ENCODE data around the gene ARHGEF17.
"Not testable (repeated sequence)": the region's sequence is repeated elsewhere in the genome, so short reads cannot be mapped to it uniquely, and the experiment has no call there.

Gene ARHGEF17

GRCh38 chr11:73267122-73267846 is 40.8 kb upstream of the ARHGEF17 start:
- peaks cover 10 to 15% of the 10 kb centered on the region in 2 donors for H3K27me3 ChIP-seq (ENCODE audit: control insufficient read depth in 1 of 2, insufficient read depth in 2 of 2, low read length in 2 of 2)
- H3K9ac ChIP-seq (ENCODE audit: low read depth in 1 of 2, low read length in 2 of 2): no peak overlapping the region
- H3K9me3 ChIP-seq (ENCODE audit: control insufficient read depth in 1 of 2, low read length in 2 of 2): no peaks in the 10 kb centered on the region
- peaks cover 25 to 37% of the 10 kb centered on the region in 2 donors for H3K4me1 ChIP-seq (ENCODE audit: control insufficient read depth in 1 of 2, insufficient read depth in 2 of 2, low read length in 2 of 2)
- no peak overlapping the region for H3K4me3 ChIP-seq (ENCODE audit: low read depth in 1 of 2, low read length in 2 of 2)
- no peak overlapping the region for H3K27ac ChIP-seq (ENCODE audit: low read depth, low read length)
- no peaks in the 10 kb centered on the region for H3K36me3 ChIP-seq (ENCODE audit: control insufficient read depth in 1 of 2, insufficient read depth in 2 of 2, low read length in 2 of 2)

DNA sequence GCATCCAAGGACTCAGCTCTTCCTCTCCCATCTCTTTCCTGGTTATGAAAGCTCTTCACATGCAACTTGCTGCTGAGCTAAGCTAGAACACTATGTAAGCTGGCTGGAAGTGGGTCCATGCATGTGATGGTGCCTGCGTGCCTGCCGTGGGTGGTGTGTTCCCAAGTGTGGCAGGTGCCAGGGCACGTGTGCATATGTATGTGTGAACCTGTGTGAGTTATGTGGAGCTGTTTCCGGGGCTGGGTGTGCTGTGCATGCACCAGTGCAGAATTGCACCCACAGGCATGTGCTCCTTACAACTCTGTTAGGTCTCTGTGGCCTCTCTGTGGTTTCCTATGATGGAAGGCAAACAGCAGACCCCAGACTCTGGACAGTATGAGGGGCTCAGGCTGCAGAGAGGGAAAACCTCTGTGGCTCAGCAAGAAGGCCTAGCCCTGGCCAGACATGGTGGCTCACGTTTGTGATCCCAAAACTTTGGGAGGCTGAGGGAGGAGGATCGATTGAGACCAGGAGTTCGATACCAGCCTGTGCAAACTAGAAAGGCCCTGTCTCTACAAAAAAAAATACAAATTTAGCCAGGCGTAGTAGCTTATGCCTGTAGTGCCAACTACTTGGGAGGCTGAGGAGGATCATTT is 40.1 kb upstream of the ARHGEF17 start:
- Histone ChIP-seq H3K27me3 (ENCODE audit: control insufficient read depth in 1 of 2, insufficient read depth in 2 of 2, low read length in 2 of 2) (peaks cover 10 to 13% of the 10 kb centered on the region in 2 donors), H3K36me3 (ENCODE audit: control insufficient read depth in 1 of 2, insufficient read depth in 2 of 2, low read length in 2 of 2) (no peaks in the 10 kb centered on the region), H3K27ac (ENCODE audit: low read depth, low read length) (no peak overlapping the region), H3K9ac (ENCODE audit: low read depth in 1 of 2, low read length in 2 of 2) (no peak overlapping the region), H3K4me1 (ENCODE audit: control insufficient read depth in 1 of 2, insufficient read depth in 2 of 2, low read length in 2 of 2) (peaks cover 25 to 42% of the 10 kb centered on the region in 2 donors), H3K9me3 (ENCODE audit: control insufficient read depth in 1 of 2, low read length in 2 of 2) (no peaks in the 10 kb centered on the region), H3K4me3 (ENCODE audit: low read depth in 1 of 2, low read length in 2 of 2) (no peak overlapping the region)

DNA sequence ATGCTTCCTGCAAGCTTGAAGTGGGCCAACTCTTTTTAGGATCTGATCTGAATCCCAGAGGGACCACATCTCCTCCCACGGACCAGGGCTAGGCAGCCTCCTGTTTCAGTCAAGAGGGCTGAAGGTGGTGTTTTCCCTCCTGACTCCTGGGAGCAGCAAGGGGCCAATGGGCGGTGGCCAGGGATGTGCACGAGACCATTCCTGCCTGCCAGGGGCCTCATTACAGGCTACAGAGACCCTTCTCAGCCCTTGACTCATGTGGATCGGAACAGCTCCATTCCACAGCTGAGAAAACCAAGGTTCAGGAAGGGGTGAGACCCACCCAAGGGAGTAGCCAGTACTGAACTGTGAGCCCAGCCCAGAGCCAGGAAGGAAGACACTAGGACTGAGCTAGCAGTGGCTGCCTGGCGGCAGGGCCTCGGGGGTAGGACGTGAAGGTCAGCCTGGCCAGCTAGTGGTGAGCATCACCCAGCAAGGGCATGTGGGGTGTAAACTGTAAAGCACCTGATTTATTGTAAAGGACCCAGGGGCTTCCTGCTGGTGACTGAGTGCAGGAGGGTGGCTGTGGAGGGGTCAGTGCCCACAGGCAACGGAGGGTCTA is 39.3 kb upstream of the ARHGEF17 start:
- Histone ChIP-seq H3K4me3 (ENCODE audit: low read depth in 1 of 2, low read length in 2 of 2) (no peak overlapping the region), H3K9ac (ENCODE audit: low read depth in 1 of 2, low read length in 2 of 2) (no peak overlapping the region), H3K9me3 (ENCODE audit: control insufficient read depth in 1 of 2, low read length in 2 of 2) (no peaks in the 10 kb centered on the region), H3K27ac (ENCODE audit: low read depth, low read length) (no peak overlapping the region), H3K4me1 (ENCODE audit: control insufficient read depth in 1 of 2, insufficient read depth in 2 of 2, low read length in 2 of 2) (peaks cover 25 to 48% of the 10 kb centered on the region in 2 donors), H3K27me3 (ENCODE audit: control insufficient read depth in 1 of 2, insufficient read depth in 2 of 2, low read length in 2 of 2) (peaks cover 5 to 10% of the 10 kb centered on the region in 2 donors), H3K36me3 (ENCODE audit: control insufficient read depth in 1 of 2, insufficient read depth in 2 of 2, low read length in 2 of 2) (no peaks in the 10 kb centered on the region)

GRCh38 chr11:73269459-73270015 is 38.5 kb upstream of the ARHGEF17 start:
- Histone ChIP-seq H3K4me1 (ENCODE audit: control insufficient read depth in 1 of 2, insufficient read depth in 2 of 2, low read length in 2 of 2) (peaks cover 25 to 48% of the 10 kb centered on the region in 2 donors), H3K4me3 (ENCODE audit: low read depth in 1 of 2, low read length in 2 of 2) (no peak overlapping the region), H3K27me3 (ENCODE audit: control insufficient read depth in 1 of 2, insufficient read depth in 2 of 2, low read length in 2 of 2) (peaks cover 5 to 10% of the 10 kb centered on the region in 2 donors), H3K36me3 (ENCODE audit: control insufficient read depth in 1 of 2, insufficient read depth in 2 of 2, low read length in 2 of 2) (no peaks in the 10 kb centered on the region), H3K27ac (ENCODE audit: low read depth, low read length) (no peak overlapping the region), H3K9me3 (ENCODE audit: control insufficient read depth in 1 of 2, low read length in 2 of 2) (no peaks in the 10 kb centered on the region), H3K9ac (ENCODE audit: low read depth in 1 of 2, low read length in 2 of 2) (no peak overlapping the region)

DNA sequence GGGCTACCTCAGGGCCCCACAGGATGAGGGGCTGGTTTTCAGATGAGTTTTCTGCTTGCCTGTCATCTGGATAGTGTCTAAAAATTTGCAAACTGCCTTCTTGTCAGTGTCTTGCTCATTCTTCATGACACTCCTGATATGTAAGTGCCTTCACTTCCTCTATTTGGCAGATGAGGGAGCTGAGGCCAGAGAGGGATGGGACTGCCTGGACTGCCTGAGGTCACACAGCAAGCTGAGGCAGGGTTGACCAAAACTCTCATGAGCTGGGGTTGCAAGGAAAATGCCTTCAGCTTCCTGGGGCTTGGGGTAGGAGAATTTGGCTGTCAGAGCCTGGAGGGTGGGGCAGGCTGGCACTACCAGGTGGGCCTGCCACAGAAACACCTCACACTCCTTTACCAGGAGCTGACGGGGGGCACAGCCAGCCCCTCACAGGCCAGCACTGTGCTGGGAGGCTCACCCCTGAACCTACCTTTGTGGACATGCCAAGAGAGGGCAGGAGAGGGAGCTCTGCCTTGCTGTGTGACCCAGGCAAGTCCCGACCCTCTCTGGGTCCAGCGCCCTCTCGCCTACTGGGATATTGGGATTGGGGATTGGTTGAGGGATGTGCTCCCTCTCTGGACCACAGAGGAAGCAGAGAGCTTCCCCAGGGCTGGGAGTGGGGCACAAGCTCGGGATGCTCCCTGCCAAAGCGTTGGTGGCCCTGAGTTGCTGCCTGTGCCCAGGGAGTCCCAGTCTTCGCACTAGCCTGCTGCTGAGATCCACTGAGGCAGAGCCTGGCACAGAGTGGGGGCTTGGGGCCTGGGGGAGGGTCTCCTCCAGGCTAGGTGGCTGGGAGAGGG is 37.8 kb upstream of the ARHGEF17 start:
- Histone ChIP-seq H3K4me1 (ENCODE audit: control insufficient read depth in 1 of 2, insufficient read depth in 2 of 2, low read length in 2 of 2) (peaks cover 20 to 48% of the 10 kb centered on the region in 2 donors), H3K27me3 (ENCODE audit: control insufficient read depth in 1 of 2, insufficient read depth in 2 of 2, low read length in 2 of 2) (peaks cover 0 to 4% of the 10 kb centered on the region in 2 donors), H3K9me3 (ENCODE audit: control insufficient read depth in 1 of 2, low read length in 2 of 2) (no peaks in the 10 kb centered on the region), H3K27ac (ENCODE audit: low read depth, low read length) (no peak overlapping the region), H3K4me3 (ENCODE audit: low read depth in 1 of 2, low read length in 2 of 2) (no peak overlapping the region), H3K36me3 (ENCODE audit: control insufficient read depth in 1 of 2, insufficient read depth in 2 of 2, low read length in 2 of 2) (no peaks in the 10 kb centered on the region), H3K9ac (ENCODE audit: low read depth in 1 of 2, low read length in 2 of 2) (no peak overlapping the region)

- Histone ChIP-seq H3K4me1 (ENCODE audit: control insufficient read depth in 1 of 2, insufficient read depth in 2 of 2, low read length in 2 of 2) (peaks cover 20 to 48% of the 10 kb centered on the region in 2 donors), H3K36me3 (ENCODE audit: control insufficient read depth in 1 of 2, insufficient read depth in 2 of 2, low read length in 2 of 2) (no peaks in the 10 kb centered on the region), H3K27me3 (ENCODE audit: control insufficient read depth in 1 of 2, insufficient read depth in 2 of 2, low read length in 2 of 2) (peaks cover 0 to 2% of the 10 kb centered on the region in 2 donors), H3K27ac (ENCODE audit: low read depth, low read length) (no peak overlapping the region), H3K9me3 (ENCODE audit: control insufficient read depth in 1 of 2, low read length in 2 of 2) (no peaks in the 10 kb centered on the region), H3K4me3 (ENCODE audit: low read depth in 1 of 2, low read length in 2 of 2) (no peak overlapping the region), H3K9ac (ENCODE audit: low read depth in 1 of 2, low read length in 2 of 2) (no peak overlapping the region)
Observed at GRCh38 chr11:73270855-73271477, 37.1 kb upstream of the ARHGEF17 start.

DNA sequence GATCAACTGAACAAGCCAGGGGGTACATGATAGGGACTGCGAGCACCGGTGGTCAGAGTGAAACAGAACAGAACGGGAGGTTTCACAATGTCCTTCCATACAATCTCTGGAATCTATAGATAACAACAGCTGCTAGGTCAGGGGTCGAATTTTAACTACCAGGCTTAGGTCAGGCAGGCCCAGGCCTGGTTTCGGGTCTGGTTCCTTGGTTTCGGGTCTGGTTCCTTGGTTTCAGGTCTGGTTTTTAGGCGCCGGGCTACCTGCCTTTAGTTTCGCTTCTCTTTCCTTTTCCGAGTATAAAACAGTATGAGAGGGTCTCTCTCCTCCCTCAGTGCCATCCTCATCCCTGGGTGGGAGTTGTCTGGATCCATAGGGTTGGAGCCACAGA is 36.6 kb upstream of the ARHGEF17 start:
- H3K36me3 ChIP-seq (ENCODE audit: control insufficient read depth in 1 of 2, insufficient read depth in 2 of 2, low read length in 2 of 2); H3K27me3 ChIP-seq (ENCODE audit: control insufficient read depth in 1 of 2, insufficient read depth in 2 of 2, low read length in 2 of 2); H3K9me3 ChIP-seq (ENCODE audit: control insufficient read depth in 1 of 2, low read length in 2 of 2); H3K4me3 ChIP-seq (ENCODE audit: low read depth in 1 of 2, low read length in 2 of 2); H3K27ac ChIP-seq (ENCODE audit: low read depth, low read length); H3K9ac ChIP-seq (ENCODE audit: low read depth in 1 of 2, low read length in 2 of 2): not testable (repeated sequence)
- peaks cover 20 to 48% of the 10 kb centered on the region in 2 donors for H3K4me1 ChIP-seq (ENCODE audit: control insufficient read depth in 1 of 2, insufficient read depth in 2 of 2, low read length in 2 of 2)

- Histone ChIP-seq H3K9me3 (ENCODE audit: control insufficient read depth in 1 of 2, low read length in 2 of 2) (no peaks in the 10 kb centered on the region), H3K4me1 (ENCODE audit: control insufficient read depth in 1 of 2, insufficient read depth in 2 of 2, low read length in 2 of 2) (peaks cover 20 to 48% of the 10 kb centered on the region in 2 donors), H3K9ac (ENCODE audit: low read depth in 1 of 2, low read length in 2 of 2) (peak within 1 kb of the TSS in 1 of 2 donors; percentile 14), H3K4me3 (ENCODE audit: low read depth in 1 of 2, low read length in 2 of 2) (peak within 1 kb of the TSS; percentile 7 to 26), H3K36me3 (ENCODE audit: control insufficient read depth in 1 of 2, insufficient read depth in 2 of 2, low read length in 2 of 2) (no peaks in the 10 kb centered on the region), H3K27ac (ENCODE audit: low read depth, low read length) (no peak within 1 kb of the TSS), H3K27me3 (ENCODE audit: control insufficient read depth in 1 of 2, insufficient read depth in 2 of 2, low read length in 2 of 2) (no peaks in the 10 kb centered on the region)
Observed at GRCh38 chr11:73271936-73272679, 36.0 kb upstream of the ARHGEF17 start, which contains the start of gene P2RY6. TSS of gene P2RY6 (plus strand) at chr11:73272338. CDS start at chr11:73296519, 24,181 bp downstream.

- Histone ChIP-seq H3K27ac (ENCODE audit: low read depth, low read length) (no peak overlapping the region), H3K4me3 (ENCODE audit: low read depth in 1 of 2, low read length in 2 of 2) (peak overlapping the region; percentile 7 to 25), H3K4me1 (ENCODE audit: control insufficient read depth in 1 of 2, insufficient read depth in 2 of 2, low read length in 2 of 2) (peaks cover 20 to 48% of the 10 kb centered on the region in 2 donors)
Observed at GRCh38 chr11:73272680-73273038, 35.4 kb upstream of the ARHGEF17 start.

More at GRCh38 chr11:73272680-73273038, 35.4 kb upstream of the ARHGEF17 start:
- Histone ChIP-seq H3K9ac (ENCODE audit: low read depth in 1 of 2, low read length in 2 of 2) (peak overlapping the region in 1 of 2 donors; percentile 14), H3K36me3 (ENCODE audit: control insufficient read depth in 1 of 2, insufficient read depth in 2 of 2, low read length in 2 of 2) (no peaks in the 10 kb centered on the region), H3K27me3 (ENCODE audit: control insufficient read depth in 1 of 2, insufficient read depth in 2 of 2, low read length in 2 of 2) (no peaks in the 10 kb centered on the region), H3K9me3 (ENCODE audit: control insufficient read depth in 1 of 2, low read length in 2 of 2) (no peaks in the 10 kb centered on the region)

Measured in duodenal mucosa (tissue), 2 donors.